ENCODE results near the gene SPATA2L. TPM values are rescaled to one million over a fixed set of nuclear protein-coding genes. Genes with fewer than 3 reads are reported as not detected.

SPATA2L gene
- total and polyA plus RNA-seq, 2 of the 8 experiments (the other 6 are each of a cell fraction or from before 2014, with no cell fraction given): 9.3 to 12.5 TPM

DNA sequence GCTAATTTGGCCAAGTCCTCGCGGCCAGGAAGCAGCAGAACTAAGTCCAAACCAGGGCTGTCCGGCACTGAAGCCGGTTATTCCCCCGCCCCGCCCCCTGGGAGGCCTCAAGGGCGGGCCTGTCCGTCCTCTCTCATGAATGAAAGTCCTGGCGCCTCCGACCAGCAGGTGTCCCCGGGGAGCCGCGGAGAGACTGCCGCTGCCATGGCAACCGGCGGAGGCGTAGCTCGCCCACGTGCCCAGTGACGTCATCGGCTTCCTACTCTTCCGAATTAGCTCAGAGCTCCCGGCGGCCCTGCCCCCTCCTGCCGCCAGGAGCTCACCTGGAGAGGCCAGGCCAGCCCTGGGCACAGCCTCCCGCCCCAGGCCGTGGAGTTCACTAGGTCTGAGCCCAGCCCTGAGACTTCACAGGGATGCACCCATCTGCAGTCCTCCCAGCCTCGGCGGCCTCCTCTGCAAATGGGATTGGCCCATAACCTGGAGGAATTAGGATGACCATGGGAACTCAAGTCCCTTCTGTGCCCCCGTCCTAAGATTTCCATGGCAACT, 1.3 kb downstream of the SPATA2L start (continued):
- TF ChIP-seq CREB1 (IDR thresholded peaks at IDR 0.05) (peak; percentile 96), EZH2 (IDR thresholded peaks at IDR 0.05; ENCODE audit: low read depth, low read length, severe bottlenecking) (no peak), JUND (IDR thresholded peaks at IDR 0.05; ENCODE audit: low read length) (peak; percentile 99), MAFK (IDR thresholded peaks at IDR 0.05; ENCODE audit: low read depth, low read length) (no peak), SIX5 (IDR thresholded peaks at IDR 0.05; ENCODE audit: low read depth, low read length) (no peak), TEAD4 (IDR thresholded peaks at IDR 0.05; ENCODE audit: low read depth, low read length) (no peak), NRF1 (IDR thresholded peaks at IDR 0.05; ENCODE audit: low read depth, low read length) (no peak), FOSL1 (IDR thresholded peaks at IDR 0.05; ENCODE audit: insufficient read depth, low read depth, low read length) (no peak), SAP30 (IDR thresholded peaks at IDR 0.05; ENCODE audit: insufficient read depth, insufficient replicate concordance, low read length) (no peak), KDM4A (IDR thresholded peaks at IDR 0.05; ENCODE audit: low read depth, low read length, severe bottlenecking) (peak; percentile 4), CBX8 (IDR thresholded peaks at IDR 0.05; ENCODE audit: borderline replicate concordance, low read depth, low read length) (no peak)
- TF ChIP-seq, protein P1, sequence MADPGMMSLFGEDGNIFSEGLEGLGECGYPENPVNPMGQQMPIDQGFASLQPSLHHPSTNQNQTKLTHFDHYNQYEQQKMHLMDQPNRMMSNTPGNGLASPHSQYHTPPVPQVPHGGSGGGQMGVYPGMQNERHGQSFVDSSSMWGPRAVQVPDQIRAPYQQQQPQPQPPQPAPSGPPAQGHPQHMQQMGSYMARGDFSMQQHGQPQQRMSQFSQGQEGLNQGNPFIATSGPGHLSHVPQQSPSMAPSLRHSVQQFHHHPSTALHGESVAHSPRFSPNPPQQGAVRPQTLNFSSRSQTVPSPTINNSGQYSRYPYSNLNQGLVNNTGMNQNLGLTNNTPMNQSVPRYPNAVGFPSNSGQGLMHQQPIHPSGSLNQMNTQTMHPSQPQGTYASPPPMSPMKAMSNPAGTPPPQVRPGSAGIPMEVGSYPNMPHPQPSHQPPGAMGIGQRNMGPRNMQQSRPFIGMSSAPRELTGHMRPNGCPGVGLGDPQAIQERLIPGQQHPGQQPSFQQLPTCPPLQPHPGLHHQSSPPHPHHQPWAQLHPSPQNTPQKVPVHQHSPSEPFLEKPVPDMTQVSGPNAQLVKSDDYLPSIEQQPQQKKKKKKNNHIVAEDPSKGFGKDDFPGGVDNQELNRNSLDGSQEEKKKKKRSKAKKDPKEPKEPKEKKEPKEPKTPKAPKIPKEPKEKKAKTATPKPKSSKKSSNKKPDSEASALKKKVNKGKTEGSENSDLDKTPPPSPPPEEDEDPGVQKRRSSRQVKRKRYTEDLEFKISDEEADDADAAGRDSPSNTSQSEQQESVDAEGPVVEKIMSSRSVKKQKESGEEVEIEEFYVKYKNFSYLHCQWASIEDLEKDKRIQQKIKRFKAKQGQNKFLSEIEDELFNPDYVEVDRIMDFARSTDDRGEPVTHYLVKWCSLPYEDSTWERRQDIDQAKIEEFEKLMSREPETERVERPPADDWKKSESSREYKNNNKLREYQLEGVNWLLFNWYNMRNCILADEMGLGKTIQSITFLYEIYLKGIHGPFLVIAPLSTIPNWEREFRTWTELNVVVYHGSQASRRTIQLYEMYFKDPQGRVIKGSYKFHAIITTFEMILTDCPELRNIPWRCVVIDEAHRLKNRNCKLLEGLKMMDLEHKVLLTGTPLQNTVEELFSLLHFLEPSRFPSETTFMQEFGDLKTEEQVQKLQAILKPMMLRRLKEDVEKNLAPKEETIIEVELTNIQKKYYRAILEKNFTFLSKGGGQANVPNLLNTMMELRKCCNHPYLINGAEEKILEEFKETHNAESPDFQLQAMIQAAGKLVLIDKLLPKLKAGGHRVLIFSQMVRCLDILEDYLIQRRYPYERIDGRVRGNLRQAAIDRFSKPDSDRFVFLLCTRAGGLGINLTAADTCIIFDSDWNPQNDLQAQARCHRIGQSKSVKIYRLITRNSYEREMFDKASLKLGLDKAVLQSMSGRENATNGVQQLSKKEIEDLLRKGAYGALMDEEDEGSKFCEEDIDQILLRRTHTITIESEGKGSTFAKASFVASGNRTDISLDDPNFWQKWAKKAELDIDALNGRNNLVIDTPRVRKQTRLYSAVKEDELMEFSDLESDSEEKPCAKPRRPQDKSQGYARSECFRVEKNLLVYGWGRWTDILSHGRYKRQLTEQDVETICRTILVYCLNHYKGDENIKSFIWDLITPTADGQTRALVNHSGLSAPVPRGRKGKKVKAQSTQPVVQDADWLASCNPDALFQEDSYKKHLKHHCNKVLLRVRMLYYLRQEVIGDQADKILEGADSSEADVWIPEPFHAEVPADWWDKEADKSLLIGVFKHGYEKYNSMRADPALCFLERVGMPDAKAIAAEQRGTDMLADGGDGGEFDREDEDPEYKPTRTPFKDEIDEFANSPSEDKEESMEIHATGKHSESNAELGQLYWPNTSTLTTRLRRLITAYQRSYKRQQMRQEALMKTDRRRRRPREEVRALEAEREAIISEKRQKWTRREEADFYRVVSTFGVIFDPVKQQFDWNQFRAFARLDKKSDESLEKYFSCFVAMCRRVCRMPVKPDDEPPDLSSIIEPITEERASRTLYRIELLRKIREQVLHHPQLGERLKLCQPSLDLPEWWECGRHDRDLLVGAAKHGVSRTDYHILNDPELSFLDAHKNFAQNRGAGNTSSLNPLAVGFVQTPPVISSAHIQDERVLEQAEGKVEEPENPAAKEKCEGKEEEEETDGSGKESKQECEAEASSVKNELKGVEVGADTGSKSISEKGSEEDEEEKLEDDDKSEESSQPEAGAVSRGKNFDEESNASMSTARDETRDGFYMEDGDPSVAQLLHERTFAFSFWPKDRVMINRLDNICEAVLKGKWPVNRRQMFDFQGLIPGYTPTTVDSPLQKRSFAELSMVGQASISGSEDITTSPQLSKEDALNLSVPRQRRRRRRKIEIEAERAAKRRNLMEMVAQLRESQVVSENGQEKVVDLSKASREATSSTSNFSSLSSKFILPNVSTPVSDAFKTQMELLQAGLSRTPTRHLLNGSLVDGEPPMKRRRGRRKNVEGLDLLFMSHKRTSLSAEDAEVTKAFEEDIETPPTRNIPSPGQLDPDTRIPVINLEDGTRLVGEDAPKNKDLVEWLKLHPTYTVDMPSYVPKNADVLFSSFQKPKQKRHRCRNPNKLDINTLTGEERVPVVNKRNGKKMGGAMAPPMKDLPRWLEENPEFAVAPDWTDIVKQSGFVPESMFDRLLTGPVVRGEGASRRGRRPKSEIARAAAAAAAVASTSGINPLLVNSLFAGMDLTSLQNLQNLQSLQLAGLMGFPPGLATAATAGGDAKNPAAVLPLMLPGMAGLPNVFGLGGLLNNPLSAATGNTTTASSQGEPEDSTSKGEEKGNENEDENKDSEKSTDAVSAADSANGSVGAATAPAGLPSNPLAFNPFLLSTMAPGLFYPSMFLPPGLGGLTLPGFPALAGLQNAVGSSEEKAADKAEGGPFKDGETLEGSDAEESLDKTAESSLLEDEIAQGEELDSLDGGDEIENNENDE (IDR thresholded peaks at IDR 0.05; ENCODE audit: insufficient replicate concordance, low read length): no peak

Measured in H1 (cell line).